GM23248 (cell line): ENCODE data around the gene ATP6V1E1.

Experiments used
- EZH2 ChIP-seq: fragments of 200-600 bp; sonication (generic); IDR thresholded peaks from 2 replicates; pipeline ENCODE4 v1.6.1; 2018; ENCODE audit warnings: antibody characterized with exemption, mild to moderate bottlenecking; ENCODE audit not compliant: insufficient read depth, poor library complexity, severe bottlenecking
- EZH2phosphoT487 ChIP-seq: fragments of 200-600 bp; sonication (generic); IDR thresholded peaks from 2 replicates; pipeline ENCODE4 v1.6.1; 2018; ENCODE audit warnings: antibody characterized with exemption, moderate library complexity, mild to moderate bottlenecking, low read depth; ENCODE audit not compliant: insufficient read depth

DNA sequence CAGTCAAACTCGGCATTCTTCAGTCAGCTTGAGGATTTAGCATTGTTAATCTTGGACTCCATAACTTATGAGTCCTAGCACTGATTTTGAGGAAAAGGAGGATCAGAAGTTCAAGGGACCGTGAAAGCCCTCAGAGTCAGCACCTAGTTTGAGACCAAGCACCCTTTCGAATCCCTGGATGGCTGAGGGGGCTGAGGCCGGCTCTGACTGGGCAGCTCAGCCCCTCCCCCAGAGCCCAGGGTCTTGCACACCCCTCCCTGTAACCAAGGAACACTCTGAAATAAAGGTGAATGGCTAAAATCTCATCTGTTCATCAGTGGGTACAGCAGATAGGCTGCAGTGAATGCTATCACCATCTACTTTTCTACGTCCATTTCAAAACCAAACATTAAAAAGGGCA is 38.0 kb downstream of the ATP6V1E1 start:
- TF ChIP-seq EZH2 (no peak), EZH2phosphoT487 (no peak)
